ENCODE measurements around the gene FSIP1. TPM values are rescaled to one million over a fixed set of nuclear protein-coding genes. Genes with fewer than 3 reads are reported as not detected.

FSIP1 gene
- total RNA-seq, 6 donors from 2014 or later, result 0.26 to 3.2 (median 0.79) TPM; not detected in 2

GRCh38 chr15:39684233-39684632, 98.4 kb downstream of the FSIP1 start:
- Histone ChIP-seq H3K9me3 (no peaks in the 10 kb centered on the region), H3K27me3 (no peaks in the 10 kb centered on the region), H3K4me1 (no peaks in the 10 kb centered on the region), H3K27ac (no peak overlapping the region), H3K36me3 (no peaks in the 10 kb centered on the region), H3K4me3 (no peak overlapping the region)
- ATAC-seq (ENCODE audit: low FRiP score in 2 of 2) (no peak), DNase-seq (no peak)
- WGBS, 2 donors, result 61 to 62% methylated on average over 3 of the region's 3 CpGs
- no peak for TF ChIP-seq POLR2A (IDR thresholded peaks at IDR 0.05)
- TF ChIP-seq EP300 (IDR thresholded peaks at IDR 0.05), result no peak
- TF ChIP-seq POLR2AphosphoS5 (IDR thresholded peaks at IDR 0.05), result no peak
- no peak for TF ChIP-seq CTCF (IDR thresholded peaks at IDR 0.05)

GRCh38 chr15:39682366-39682765, 100.3 kb downstream of the FSIP1 start:
- Histone ChIP-seq H3K9me3 (no peaks in the 10 kb centered on the region), H3K36me3 (no peaks in the 10 kb centered on the region), H3K4me3 (no peak overlapping the region), H3K27me3 (no peaks in the 10 kb centered on the region), H3K27ac (no peak overlapping the region), H3K4me1 (no peaks in the 10 kb centered on the region)
- WGBS, 2 donors, result 76 to 95% methylated on average over 2 of the region's 2 CpGs
- DNase-seq, result no peak
- ATAC-seq (ENCODE audit: low FRiP score in 2 of 2), result no peak
- TF ChIP-seq CTCF (IDR thresholded peaks at IDR 0.05) (no peak), POLR2AphosphoS5 (IDR thresholded peaks at IDR 0.05) (no peak), EP300 (IDR thresholded peaks at IDR 0.05) (no peak), POLR2A (IDR thresholded peaks at IDR 0.05) (no peak)

- ATAC-seq (ENCODE audit: low FRiP score in 2 of 2), result no peak
- no peaks in the 10 kb centered on the region for H3K4me1 ChIP-seq
- TF ChIP-seq EP300 (IDR thresholded peaks at IDR 0.05), result no peak
- TF ChIP-seq CTCF (IDR thresholded peaks at IDR 0.05), result no peak
- TF ChIP-seq POLR2AphosphoS5 (IDR thresholded peaks at IDR 0.05), result no peak
- TF ChIP-seq POLR2A (IDR thresholded peaks at IDR 0.05), result no peak
- no peaks in the 10 kb centered on the region for H3K27me3 ChIP-seq
- H3K4me3 ChIP-seq, result no peak overlapping the region
- WGBS, 2 donors, result 58 to 75% methylated on average over 2 of the region's 2 CpGs
- H3K9me3 ChIP-seq, result no peaks in the 10 kb centered on the region
- DNase-seq, result no peak
- H3K36me3 ChIP-seq, result no peaks in the 10 kb centered on the region
- H3K27ac ChIP-seq, result no peak overlapping the region
Observed at GRCh38 chr15:39680868-39681267, 101.8 kb downstream of the FSIP1 start.

- no peaks in the 10 kb centered on the region for H3K4me1 ChIP-seq
- no peaks in the 10 kb centered on the region for H3K9me3 ChIP-seq
- WGBS, 2 donors, result 88 to 92% methylated on average over 3 of the region's 3 CpGs
- H3K27me3 ChIP-seq, result no peaks in the 10 kb centered on the region
- no peaks in the 10 kb centered on the region for H3K36me3 ChIP-seq
- TF ChIP-seq EP300 (IDR thresholded peaks at IDR 0.05) (no peak), CTCF (IDR thresholded peaks at IDR 0.05) (no peak), POLR2AphosphoS5 (IDR thresholded peaks at IDR 0.05) (no peak), POLR2A (IDR thresholded peaks at IDR 0.05) (no peak)
- H3K27ac ChIP-seq, result no peak overlapping the region
- no peak for ATAC-seq (ENCODE audit: low FRiP score in 2 of 2)
- H3K4me3 ChIP-seq, result no peak overlapping the region
- DNase-seq, result no peak
Observed at GRCh38 chr15:39672666-39673065, 110.0 kb downstream of the FSIP1 start.

- no peaks in the 10 kb centered on the region for H3K9me3 ChIP-seq
- H3K27ac ChIP-seq, result no peak overlapping the region
- no peaks in the 10 kb centered on the region for H3K36me3 ChIP-seq
- DNase-seq, result no peak
- H3K4me3 ChIP-seq, result no peak overlapping the region
- 92 to 95% methylated on average over 6 of the region's 6 CpGs for WGBS, 2 donors
- ATAC-seq (ENCODE audit: low FRiP score in 2 of 2), result no peak
- TF ChIP-seq POLR2AphosphoS5 (IDR thresholded peaks at IDR 0.05) (no peak), EP300 (IDR thresholded peaks at IDR 0.05) (no peak), CTCF (IDR thresholded peaks at IDR 0.05) (no peak), POLR2A (IDR thresholded peaks at IDR 0.05) (no peak)
- H3K27me3 ChIP-seq, result no peaks in the 10 kb centered on the region
- no peaks in the 10 kb centered on the region for H3K4me1 ChIP-seq
Observed at GRCh38 chr15:39672184-39672583, 110.5 kb downstream of the FSIP1 start.

All from upper lobe of left lung (tissue), 6 donors.